MM.1S (cell line): ENCODE results near the gene LEP.

Source experiments
- DNase-seq: peaks from one replicate; pipeline ENCODE4 v3.0.0-alpha.2; 2015
- H2AFZ ChIP-seq: fragments of 300-600 bp; sonication (generic); 2 replicates; pipeline ENCODE4 v1.6.0; 2016; ENCODE audit warnings: antibody characterized with exemption, low read length
- H3F3A ChIP-seq: fragments of 300-600 bp; sonication (generic); 2 replicates; pipeline ENCODE4 v1.6.1; 2016; ENCODE audit warnings: mild to moderate bottlenecking, antibody characterized with exemption, low read length, moderate library complexity, mixed read lengths; ENCODE audit not compliant: insufficient read depth
- H3K27ac ChIP-seq: fragments of 300-600 bp; sonication (generic); 2 replicates; pipeline ENCODE4 v1.5.1; 2016; ENCODE audit warnings: mild to moderate bottlenecking, low read length
- H3K27me3 ChIP-seq: fragments of 300-600 bp; sonication (generic); replicated peaks from 2 replicates; pipeline ENCODE4 v1.6.0; 2016; ENCODE audit warnings: low read length; ENCODE audit not compliant: insufficient read depth
- H3K36me3 ChIP-seq: fragments of 300-600 bp; sonication (generic); replicated peaks from 2 replicates; pipeline ENCODE4 v1.6.1; 2016; ENCODE audit warnings: mild to moderate bottlenecking, low read length, mixed read lengths; ENCODE audit not compliant: insufficient read depth
- H3K4me1 ChIP-seq: fragments of 300-600 bp; sonication (generic); 2 replicates; pipeline ENCODE4 v1.6.1; 2016; ENCODE audit warnings: low read length, mixed read lengths
- H3K4me2 ChIP-seq: fragments of 300-600 bp; sonication (generic); 2 replicates; pipeline ENCODE4 v1.6.0; 2016; ENCODE audit warnings: low read depth, low read length
- H3K4me3 ChIP-seq: fragments of 300-600 bp; sonication (generic); 2 replicates; pipeline ENCODE4 v1.5.1; 2016; ENCODE audit warnings: low read length, mixed read lengths
- H3K79me2 ChIP-seq: fragments of 300-600 bp; sonication (generic); 2 replicates; pipeline ENCODE4 v1.6.1; 2016; ENCODE audit warnings: mixed run types, low read length, mixed read lengths
- H3K9ac ChIP-seq: fragments of 300-600 bp; sonication (generic); 2 replicates; pipeline ENCODE4 v1.6.1; 2016; ENCODE audit warnings: low read length, mixed read lengths
- H3K9me2 ChIP-seq: fragments of 300-600 bp; sonication (generic); replicated peaks from 2 replicates; pipeline ENCODE4 v1.6.1; 2016; ENCODE audit warnings: mild to moderate bottlenecking, low read length, mixed read lengths; ENCODE audit not compliant: insufficient read depth
- H3K9me3 ChIP-seq: fragments of 300-600 bp; sonication (generic); replicated peaks from 2 replicates; pipeline ENCODE4 v1.6.1; 2016; ENCODE audit warnings: mild to moderate bottlenecking, low read length, mixed read lengths; ENCODE audit not compliant: insufficient read depth
- H4K20me1 ChIP-seq: fragments of 300-600 bp; sonication (generic); 2 replicates; pipeline ENCODE4 v1.6.1; 2016; ENCODE audit warnings: mild to moderate bottlenecking, low read length, moderate library complexity, mixed read lengths; ENCODE audit not compliant: insufficient read depth
- EZH2 ChIP-seq: fragments of 300-600 bp; sonication (generic); optimal IDR thresholded peaks from 2 replicates; pipeline ENCODE3; 2017; ENCODE audit warnings: low read depth, mild to moderate bottlenecking, antibody characterized with exemption, low read length, mixed read lengths
- EZH2phosphoT487 ChIP-seq: fragments of 300-600 bp; sonication (generic); IDR thresholded peaks from 2 replicates; pipeline ENCODE4 v1.6.1; 2018; ENCODE audit warnings: antibody characterized with exemption, low read length
- TF ChIP-seq, protein P1 (sequence below): fragments of 300-600 bp; sonication (generic); IDR thresholded peaks from 2 replicates; pipeline ENCODE4 v1.5.1; 2016; ENCODE audit warnings: antibody characterized with exemption, low read length, mixed read lengths

Gene LEP

DNA sequence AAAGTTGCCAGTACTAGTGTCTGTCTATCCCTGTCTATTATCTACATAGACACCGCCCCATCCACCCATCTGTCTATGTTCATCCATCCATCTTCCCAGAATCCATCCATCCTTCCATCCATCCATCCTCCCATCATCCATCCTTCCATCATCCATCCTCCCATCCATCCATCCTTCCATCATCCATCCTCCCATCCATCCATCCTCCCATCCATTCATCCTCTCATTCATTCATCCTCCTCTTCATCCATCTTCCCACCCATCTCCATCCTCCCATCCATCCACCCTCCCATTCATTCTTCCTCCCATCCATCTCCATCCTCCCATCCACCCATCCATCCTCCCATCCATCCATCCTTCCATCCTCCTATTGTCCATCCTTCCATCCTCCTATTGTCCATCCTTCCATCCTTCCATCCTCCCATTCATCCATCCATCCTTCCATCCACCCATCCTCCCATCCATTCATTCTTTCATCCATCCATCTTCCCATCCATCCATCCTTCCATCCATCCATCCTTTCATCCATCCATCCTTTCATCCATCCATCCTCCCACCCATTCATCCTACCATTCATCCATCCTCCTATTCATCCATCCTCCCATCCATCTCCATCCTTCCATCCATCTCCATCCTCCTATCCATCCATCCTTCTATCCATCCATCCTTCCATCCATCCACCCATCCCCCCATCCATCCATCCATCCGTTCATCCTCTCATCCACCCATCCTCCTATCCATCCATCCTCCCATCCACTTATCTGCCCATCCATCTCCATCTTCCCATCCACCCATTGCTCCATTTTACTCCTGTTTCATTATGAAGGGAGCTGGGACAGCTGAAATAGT, 14.7 kb upstream of the LEP start:
- H3K27ac ChIP-seq = no peak overlapping the region
- H3K9me2 ChIP-seq = no peaks in the 10 kb centered on the region
- no peaks in the 10 kb centered on the region for H3K79me2 ChIP-seq
- H4K20me1 ChIP-seq = no peaks in the 10 kb centered on the region
- no peak overlapping the region for H3K9ac ChIP-seq
- DNase-seq = no peak
- H3K36me3 ChIP-seq = no peaks in the 10 kb centered on the region
- TF ChIP-seq EZH2phosphoT487 = no peak
- TF ChIP-seq, protein P1, sequence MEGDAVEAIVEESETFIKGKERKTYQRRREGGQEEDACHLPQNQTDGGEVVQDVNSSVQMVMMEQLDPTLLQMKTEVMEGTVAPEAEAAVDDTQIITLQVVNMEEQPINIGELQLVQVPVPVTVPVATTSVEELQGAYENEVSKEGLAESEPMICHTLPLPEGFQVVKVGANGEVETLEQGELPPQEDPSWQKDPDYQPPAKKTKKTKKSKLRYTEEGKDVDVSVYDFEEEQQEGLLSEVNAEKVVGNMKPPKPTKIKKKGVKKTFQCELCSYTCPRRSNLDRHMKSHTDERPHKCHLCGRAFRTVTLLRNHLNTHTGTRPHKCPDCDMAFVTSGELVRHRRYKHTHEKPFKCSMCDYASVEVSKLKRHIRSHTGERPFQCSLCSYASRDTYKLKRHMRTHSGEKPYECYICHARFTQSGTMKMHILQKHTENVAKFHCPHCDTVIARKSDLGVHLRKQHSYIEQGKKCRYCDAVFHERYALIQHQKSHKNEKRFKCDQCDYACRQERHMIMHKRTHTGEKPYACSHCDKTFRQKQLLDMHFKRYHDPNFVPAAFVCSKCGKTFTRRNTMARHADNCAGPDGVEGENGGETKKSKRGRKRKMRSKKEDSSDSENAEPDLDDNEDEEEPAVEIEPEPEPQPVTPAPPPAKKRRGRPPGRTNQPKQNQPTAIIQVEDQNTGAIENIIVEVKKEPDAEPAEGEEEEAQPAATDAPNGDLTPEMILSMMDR = no peak
- TF ChIP-seq EZH2 = no peak
- H3K9me3 ChIP-seq = no peaks in the 10 kb centered on the region
- H3K4me2 ChIP-seq = no peak overlapping the region
- H2AFZ ChIP-seq = no peak overlapping the region
- H3K4me1 ChIP-seq = no peaks in the 10 kb centered on the region
- no peaks in the 10 kb centered on the region for H3K27me3 ChIP-seq
- H3F3A ChIP-seq = no peaks in the 10 kb centered on the region
- no peak overlapping the region for H3K4me3 ChIP-seq

DNA sequence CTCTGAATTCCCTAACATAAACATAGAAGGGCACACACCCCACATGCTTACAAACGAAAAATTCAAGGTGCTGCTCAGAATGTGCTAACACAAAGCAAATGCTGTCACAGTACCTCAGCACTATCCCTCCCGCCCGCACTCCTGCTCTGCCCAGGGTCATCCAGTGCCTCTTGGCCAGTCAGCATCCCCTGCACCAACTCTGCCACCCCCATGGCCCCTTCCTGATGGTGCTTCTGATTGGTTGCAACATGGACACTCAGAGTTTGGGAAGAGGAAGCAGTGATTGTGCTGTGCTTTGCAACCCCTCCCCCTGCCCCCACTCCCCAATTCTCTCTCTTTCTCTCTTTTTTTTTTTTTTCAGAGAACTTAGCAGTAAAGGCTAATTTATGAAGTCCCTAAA, 13.8 kb upstream of the LEP start:
- no peaks in the 10 kb centered on the region for H3K9me3 ChIP-seq
- no peaks in the 10 kb centered on the region for H3F3A ChIP-seq
- H2AFZ ChIP-seq = no peak overlapping the region
- no peaks in the 10 kb centered on the region for H3K36me3 ChIP-seq
- no peaks in the 10 kb centered on the region for H3K79me2 ChIP-seq
- no peak for DNase-seq
- H4K20me1 ChIP-seq = no peaks in the 10 kb centered on the region
- no peaks in the 10 kb centered on the region for H3K9me2 ChIP-seq
- no peaks in the 10 kb centered on the region for H3K27me3 ChIP-seq
- H3K9ac ChIP-seq = no peak overlapping the region
- H3K4me3 ChIP-seq = no peak overlapping the region
- TF ChIP-seq, protein P1 = no peak
- TF ChIP-seq EZH2 (no peak), EZH2phosphoT487 (no peak)
- no peak overlapping the region for H3K4me2 ChIP-seq
- no peak overlapping the region for H3K27ac ChIP-seq
- H3K4me1 ChIP-seq = no peaks in the 10 kb centered on the region

DNA sequence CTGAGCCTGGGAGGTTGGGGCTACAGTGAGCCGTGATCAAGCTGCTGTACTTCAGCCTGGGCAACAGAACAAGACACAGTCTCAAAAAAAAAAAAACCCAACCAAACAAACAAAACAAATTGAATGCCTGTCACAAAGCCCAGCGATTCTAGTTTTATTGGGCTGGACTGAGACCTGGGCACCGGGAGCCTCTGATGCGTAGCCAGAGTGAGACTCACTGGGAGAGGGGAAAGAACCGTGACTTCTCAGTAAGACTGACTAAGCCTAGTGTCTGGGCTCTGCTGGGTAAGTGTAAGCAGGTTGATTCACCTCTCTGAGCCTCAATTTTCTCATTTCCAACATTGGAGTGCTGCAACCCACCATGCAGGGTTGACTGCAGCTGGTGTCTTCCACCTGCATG, 10.1 kb upstream of the LEP start:
- Histone ChIP-seq H3K27ac (no peak overlapping the region), H3K36me3 (no peaks in the 10 kb centered on the region), H3K4me1 (no peaks in the 10 kb centered on the region), H3K79me2 (no peaks in the 10 kb centered on the region), H3K27me3 (no peaks in the 10 kb centered on the region), H3K4me2 (no peak overlapping the region), H3K9me2 (no peaks in the 10 kb centered on the region), H3F3A (no peaks in the 10 kb centered on the region), H4K20me1 (no peaks in the 10 kb centered on the region), H3K9ac (no peak overlapping the region), H3K4me3 (no peak overlapping the region), H2AFZ (no peak overlapping the region), H3K9me3 (no peaks in the 10 kb centered on the region)
- TF ChIP-seq EZH2 (no peak), EZH2phosphoT487 (no peak)
- TF ChIP-seq, protein P1 = no peak
- DNase-seq = no peak
